Lower leg skin (tissue), 4 donors: ENCODE measurements around the gene B4GALNT4. TPM values are rescaled to one million over a fixed set of nuclear protein-coding genes. Genes with fewer than 3 reads are reported as not detected.

ENCODE experiments used
- DNase-seq, 2 donors: peaks; one replicate each; pipeline ENCODE4 v3.0.0-alpha.2; 2019; ENCODE audit warnings: low spot score in 2 of 2
- H3K4me3 ChIP-seq: fragments of 200-600 bp; sonication (generic); 2 replicates; pipeline ENCODE4 v1.5.1; 2017; ENCODE audit warnings: mild to moderate bottlenecking, low read depth; ENCODE audit not compliant: poor library complexity, severe bottlenecking
- CTCF ChIP-seq, 3 donors: fragments of 450-650 bp; IDR thresholded peaks; one replicate each; pipeline ENCODE4 v1.5.1; 2016; ENCODE audit warnings: antibody characterized with exemption in 3 of 3, mild to moderate bottlenecking in 3 of 3, moderate library complexity in 2 of 3
- POLR2A ChIP-seq, 2 donors: fragments of 450-650 bp; IDR thresholded peaks; one replicate each; pipeline ENCODE4 v1.6.1; 2016 to 2017; ENCODE audit warnings: antibody characterized with exemption in 2 of 2, mild to moderate bottlenecking in 1 of 2, moderate library complexity in 1 of 2
- WGBS, 2 donors: methylation state at CpG; one replicate each; pipeline ENCODE4 v1.1.5; 2018; 5-methylcytosine and 5-hydroxymethylcytosine counted together
- intact Hi-C: fragments of 100-400 bp; cut with DNase I; formaldehyde crosslinking; loops from one replicate; pipeline ENCODE4 v1.15.0; 2023; ENCODE audit warnings: low total_unique reads
- total RNA-seq, 4 donors: library from RNA; depleted of rRNA; stranded (reverse); fragments of >200 nt; gene quantifications; one replicate each; pipeline ENCODE4 v1.1.0, GENCODE V29; 2016

The B4GALNT4 gene
- total RNA-seq, 4 donors from 2014 or later, result 1.8 to 20.0 (median 5.0) TPM

- no peak for DNase-seq
- intact Hi-C loops, result no loop called here
Measured at GRCh38 chr11:368414-369335, 624 bp upstream of the B4GALNT4 start.

GRCh38 chr11:370070-370941 is 1.0 kb downstream of the B4GALNT4 start:
- no peak for DNase-seq
- TF ChIP-seq POLR2A (IDR thresholded peaks at IDR 0.05) (no peak), CTCF (IDR thresholded peaks at IDR 0.05) (no peak)
- intact Hi-C loops, result loop anchor here (5.0 kb wide), 1 partner anchor 173 kb away; a partner anchor contains a TSS
- 23 to 36% methylated on average over 19 to 24 of the region's 42 CpGs for WGBS, 2 donors
- no peak overlapping the region for H3K4me3 ChIP-seq

More at GRCh38 chr11:368414-369335, 624 bp upstream of the B4GALNT4 start:
- TF ChIP-seq POLR2A (IDR thresholded peaks at IDR 0.05), result no peak
- TF ChIP-seq CTCF (IDR thresholded peaks at IDR 0.05), result no peak
- 2 to 3% methylated on average over 25 to 42 of the region's 61 CpGs for WGBS, 2 donors
- no peak overlapping the region for H3K4me3 ChIP-seq

GRCh38 chr11:371051-371450 is 1.8 kb downstream of the B4GALNT4 start:
- no peak overlapping the region for H3K4me3 ChIP-seq
- intact Hi-C loops, result loop anchor here (5.0 kb wide), 1 partner anchor 174 kb away; a partner anchor contains a TSS
- no peak for TF ChIP-seq POLR2A (IDR thresholded peaks at IDR 0.05)
- TF ChIP-seq CTCF (IDR thresholded peaks at IDR 0.05), result no peak
- 76 to 80% methylated on average over 3 to 5 of the region's 5 CpGs for WGBS, 2 donors
- no peak for DNase-seq

- 81 to 83% methylated on average over 16 to 18 of the region's 19 CpGs for WGBS, 2 donors
- no peak overlapping the region for H3K4me3 ChIP-seq
- TF ChIP-seq POLR2A (IDR thresholded peaks at IDR 0.05), result no peak
- TF ChIP-seq CTCF (IDR thresholded peaks at IDR 0.05), result no peak
- intact Hi-C loops, result loop anchor here (5.0 kb wide), 1 partner anchor 175 kb away; a partner anchor contains a TSS
- DNase-seq, result no peak
Measured at GRCh38 chr11:371716-372590, 2.7 kb downstream of the B4GALNT4 start.
